Neural progenitor cell (in vitro differentiated cells): ENCODE data around the gene KANK2. TPM values are rescaled to one million over a fixed set of nuclear protein-coding genes. Genes with fewer than 3 reads are reported as not detected.

Source experiments
- DNase-seq: peaks from one replicate; pipeline ENCODE4 v3.0.0-alpha.2; 2016; ENCODE audit warnings: low spot score
- H2AFZ ChIP-seq: fragments of 200-600 bp; sonication (generic); replicated peaks from 2 replicates; pipeline ENCODE4 v1.6.1; 2016; ENCODE audit warnings: antibody characterized with exemption
- H3F3A ChIP-seq: fragments of 200-600 bp; sonication (generic); 2 replicates; pipeline ENCODE4 v1.6.1; 2016; ENCODE audit warnings: antibody characterized with exemption, low read depth
- H3K27ac ChIP-seq: fragments of 200-600 bp; sonication (generic); 2 replicates; pipeline ENCODE4 v1.5.1; 2016; ENCODE audit warnings: mild to moderate bottlenecking
- H3K27me3 ChIP-seq: fragments of 200-600 bp; sonication (generic); 2 replicates; pipeline ENCODE4 v1.6.1; 2016; ENCODE audit warnings: mild to moderate bottlenecking, moderate library complexity
- H3K36me3 ChIP-seq: fragments of 200-600 bp; sonication (generic); 2 replicates; pipeline ENCODE4 v1.5.1; 2016
- H3K4me1 ChIP-seq: fragments of 200-600 bp; sonication (generic); 2 replicates; pipeline ENCODE4 v1.6.1; 2016; ENCODE audit warnings: mixed run types
- H3K4me2 ChIP-seq: fragments of 200-600 bp; sonication (generic); 2 replicates; pipeline ENCODE4 v1.6.1; 2016
- H3K4me3 ChIP-seq: fragments of 200-600 bp; sonication (generic); 2 replicates; pipeline ENCODE4 v1.5.1; 2016
- H3K79me2 ChIP-seq: fragments of 200-600 bp; sonication (generic); 2 replicates; pipeline ENCODE4 v1.6.1; 2016; ENCODE audit warnings: low read depth
- H3K9ac ChIP-seq: fragments of 200-600 bp; sonication (generic); 2 replicates; pipeline ENCODE4 v1.6.1; 2016
- H3K9me3 ChIP-seq: fragments of 200-600 bp; sonication (generic); 2 replicates; pipeline ENCODE4 v1.5.1; 2016; ENCODE audit warnings: low read depth
- H4K20me1 ChIP-seq: fragments of 200-600 bp; sonication (generic); 2 replicates; pipeline ENCODE4 v1.6.1; 2016; ENCODE audit warnings: low read depth
- H3K27ac Mint-ChIP-seq: 3 replicates; pipeline ENCODE4 v1.8.0; 2021; ENCODE audit warnings: mixed read lengths
- H3K27me3 Mint-ChIP-seq: 2 replicates; pipeline ENCODE4 v1.8.0; 2022; ENCODE audit warnings: low read depth, mild to moderate bottlenecking, inconsistent platforms, moderate library complexity, mixed read lengths; ENCODE audit not compliant: insufficient read depth
- H3K36me3 Mint-ChIP-seq: 3 replicates; pipeline ENCODE4 v1.8.0; 2021; ENCODE audit warnings: mixed read lengths
- H3K4me1 Mint-ChIP-seq: 3 replicates; pipeline ENCODE4 v1.8.0; 2021; ENCODE audit warnings: mixed read lengths
- H3K4me3 Mint-ChIP-seq: 3 replicates; pipeline ENCODE4 v1.8.0; 2021; ENCODE audit warnings: mild to moderate bottlenecking, moderate library complexity, mixed read lengths
- H3K9me3 Mint-ChIP-seq: 3 replicates; pipeline ENCODE4 v1.8.0; 2020; ENCODE audit warnings: mixed read lengths
- EZH2 ChIP-seq: fragments of 200-600 bp; sonication (generic); IDR thresholded peaks from 2 replicates; pipeline ENCODE4 v1.6.1; 2017; ENCODE audit warnings: antibody characterized with exemption, mild to moderate bottlenecking, moderate library complexity
- EZH2phosphoT487 ChIP-seq: fragments of 200-600 bp; sonication (generic); IDR thresholded peaks from 2 replicates; pipeline ENCODE4 v1.6.1; 2017; ENCODE audit warnings: antibody characterized with exemption
- total RNA-seq: library from RNA; depleted of rRNA; stranded (reverse); fragments of >200 nt; gene quantifications from 2 replicates; pipeline ENCODE4 v1.2.3, GENCODE V29; 2015; ENCODE audit warnings: low replicate concordance
- TF ChIP-seq, protein P1 (sequence below): fragments of 200-600 bp; sonication (generic); IDR thresholded peaks from 2 replicates; pipeline ENCODE4 v1.5.1; 2017; ENCODE audit warnings: antibody characterized with exemption, mild to moderate bottlenecking

KANK2 gene
- total RNA-seq, 1 donor from 2014 or later, result 17.5 TPM

DNA sequence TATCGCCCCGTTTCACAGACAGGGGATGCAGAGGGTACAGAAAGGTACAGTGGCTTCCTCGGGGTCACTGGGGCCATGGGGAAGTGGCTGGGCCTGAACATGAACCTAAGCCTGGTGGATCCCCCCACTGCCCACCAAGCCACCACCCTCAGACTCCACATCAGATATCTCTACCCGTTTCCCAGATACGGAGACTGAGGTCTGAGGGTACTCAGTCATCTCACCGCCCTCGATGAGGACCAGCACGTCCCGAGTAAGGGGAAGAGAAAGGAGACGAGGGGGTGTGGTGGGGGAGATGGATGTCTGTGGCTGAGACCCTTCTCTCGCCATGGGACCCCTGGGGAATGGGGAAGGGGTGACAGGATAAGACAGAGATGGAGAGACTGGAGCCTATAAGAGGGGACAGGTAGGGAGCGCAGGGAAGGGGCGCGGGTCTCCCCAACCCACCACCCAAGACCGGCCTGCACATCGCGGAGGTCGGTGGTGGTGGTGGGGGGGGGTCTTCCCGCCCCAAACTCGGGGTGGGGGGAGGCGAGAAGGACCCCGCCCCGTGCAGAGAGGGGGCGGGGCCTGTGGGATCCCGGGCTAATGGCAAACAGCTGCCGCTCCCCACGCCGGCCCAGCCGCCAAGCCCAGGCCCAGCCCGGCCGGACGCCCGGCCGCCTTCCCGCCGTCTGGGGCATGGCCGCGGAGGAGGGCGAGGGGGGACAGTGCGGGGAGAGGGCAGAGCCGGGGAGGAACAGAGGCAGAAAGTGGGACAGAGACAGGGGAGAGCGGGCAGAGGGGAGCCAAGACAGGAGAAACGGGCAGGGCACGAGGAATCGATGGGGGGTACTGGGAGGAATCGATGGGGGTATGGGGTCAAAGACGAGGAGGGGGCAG, 698 bp downstream of the KANK2 start:
- Histone ChIP-seq H3K4me3 (peak overlapping the region; percentile 94), H2AFZ (peak overlapping the region; percentile 1), H3K79me2 (no peaks in the 10 kb centered on the region), H3K36me3 (no peaks in the 10 kb centered on the region), H3K4me1 (no peaks in the 10 kb centered on the region), H3K4me2 (peak overlapping the region; percentile 88), H3K9ac (no peak overlapping the region), H3K27me3 (no peaks in the 10 kb centered on the region), H3K9me3 (no peaks in the 10 kb centered on the region), H3F3A (peaks cover 19% of the 10 kb centered on the region), H3K27ac (no peak overlapping the region), H4K20me1 (peaks cover 6% of the 10 kb centered on the region)
- peak overlapping the region; percentile 88 for H3K4me3 Mint-ChIP-seq
- peaks cover 10% of the 10 kb centered on the region for H3K27me3 Mint-ChIP-seq
- no peaks in the 10 kb centered on the region for H3K9me3 Mint-ChIP-seq
- H3K36me3 Mint-ChIP-seq, result no peaks in the 10 kb centered on the region
- no peak for TF ChIP-seq EZH2
- peak; percentile 1 for TF ChIP-seq EZH2phosphoT487
- peaks cover 5% of the 10 kb centered on the region for H3K4me1 Mint-ChIP-seq
- peak; percentile 57 for DNase-seq
- H3K27ac Mint-ChIP-seq, result no peak overlapping the region

DNA sequence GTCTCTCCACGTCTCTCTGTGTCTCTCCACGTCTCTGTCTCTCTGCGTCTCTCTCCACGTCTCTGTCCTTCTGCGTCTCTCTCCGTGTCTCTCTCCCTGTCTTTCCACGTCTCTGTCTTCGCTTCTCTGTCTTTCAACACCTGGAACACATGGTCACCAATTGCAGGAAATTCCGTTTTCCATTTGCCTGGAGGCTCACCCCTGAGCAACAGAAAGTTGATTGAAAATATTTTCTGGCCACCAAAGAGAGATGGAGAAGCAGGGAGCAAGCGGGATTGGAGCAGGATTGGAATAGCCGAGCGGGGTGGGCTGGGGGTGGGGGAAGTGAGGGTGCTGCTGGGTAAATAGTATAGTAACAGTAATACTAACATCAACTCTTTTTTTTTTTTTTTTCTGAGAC, 1.7 kb downstream of the KANK2 start:
- H3K27me3 ChIP-seq, result no peaks in the 10 kb centered on the region
- Mint-ChIP-seq H3K4me1 (peaks cover 5% of the 10 kb centered on the region), H3K27ac (no peak overlapping the region), H3K36me3 (no peaks in the 10 kb centered on the region), H3K4me3 (peak overlapping the region; percentile 13), H3K9me3 (no peaks in the 10 kb centered on the region), H3K27me3 (peaks cover 10% of the 10 kb centered on the region)
- H4K20me1 ChIP-seq, result peaks cover 6% of the 10 kb centered on the region
- no peaks in the 10 kb centered on the region for H3K9me3 ChIP-seq
- H3K4me1 ChIP-seq, result no peaks in the 10 kb centered on the region
- no peak overlapping the region for H2AFZ ChIP-seq
- peaks cover 19% of the 10 kb centered on the region for H3F3A ChIP-seq
- H3K27ac ChIP-seq, result no peak overlapping the region
- H3K9ac ChIP-seq, result no peak overlapping the region
- DNase-seq, result no peak
- no peak overlapping the region for H3K4me2 ChIP-seq
- H3K4me3 ChIP-seq, result no peak overlapping the region
- TF ChIP-seq EZH2phosphoT487, result no peak
- no peak for TF ChIP-seq EZH2
- TF ChIP-seq, protein P1, sequence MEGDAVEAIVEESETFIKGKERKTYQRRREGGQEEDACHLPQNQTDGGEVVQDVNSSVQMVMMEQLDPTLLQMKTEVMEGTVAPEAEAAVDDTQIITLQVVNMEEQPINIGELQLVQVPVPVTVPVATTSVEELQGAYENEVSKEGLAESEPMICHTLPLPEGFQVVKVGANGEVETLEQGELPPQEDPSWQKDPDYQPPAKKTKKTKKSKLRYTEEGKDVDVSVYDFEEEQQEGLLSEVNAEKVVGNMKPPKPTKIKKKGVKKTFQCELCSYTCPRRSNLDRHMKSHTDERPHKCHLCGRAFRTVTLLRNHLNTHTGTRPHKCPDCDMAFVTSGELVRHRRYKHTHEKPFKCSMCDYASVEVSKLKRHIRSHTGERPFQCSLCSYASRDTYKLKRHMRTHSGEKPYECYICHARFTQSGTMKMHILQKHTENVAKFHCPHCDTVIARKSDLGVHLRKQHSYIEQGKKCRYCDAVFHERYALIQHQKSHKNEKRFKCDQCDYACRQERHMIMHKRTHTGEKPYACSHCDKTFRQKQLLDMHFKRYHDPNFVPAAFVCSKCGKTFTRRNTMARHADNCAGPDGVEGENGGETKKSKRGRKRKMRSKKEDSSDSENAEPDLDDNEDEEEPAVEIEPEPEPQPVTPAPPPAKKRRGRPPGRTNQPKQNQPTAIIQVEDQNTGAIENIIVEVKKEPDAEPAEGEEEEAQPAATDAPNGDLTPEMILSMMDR, result no peak
- H3K36me3 ChIP-seq, result no peaks in the 10 kb centered on the region
- no peaks in the 10 kb centered on the region for H3K79me2 ChIP-seq

DNA sequence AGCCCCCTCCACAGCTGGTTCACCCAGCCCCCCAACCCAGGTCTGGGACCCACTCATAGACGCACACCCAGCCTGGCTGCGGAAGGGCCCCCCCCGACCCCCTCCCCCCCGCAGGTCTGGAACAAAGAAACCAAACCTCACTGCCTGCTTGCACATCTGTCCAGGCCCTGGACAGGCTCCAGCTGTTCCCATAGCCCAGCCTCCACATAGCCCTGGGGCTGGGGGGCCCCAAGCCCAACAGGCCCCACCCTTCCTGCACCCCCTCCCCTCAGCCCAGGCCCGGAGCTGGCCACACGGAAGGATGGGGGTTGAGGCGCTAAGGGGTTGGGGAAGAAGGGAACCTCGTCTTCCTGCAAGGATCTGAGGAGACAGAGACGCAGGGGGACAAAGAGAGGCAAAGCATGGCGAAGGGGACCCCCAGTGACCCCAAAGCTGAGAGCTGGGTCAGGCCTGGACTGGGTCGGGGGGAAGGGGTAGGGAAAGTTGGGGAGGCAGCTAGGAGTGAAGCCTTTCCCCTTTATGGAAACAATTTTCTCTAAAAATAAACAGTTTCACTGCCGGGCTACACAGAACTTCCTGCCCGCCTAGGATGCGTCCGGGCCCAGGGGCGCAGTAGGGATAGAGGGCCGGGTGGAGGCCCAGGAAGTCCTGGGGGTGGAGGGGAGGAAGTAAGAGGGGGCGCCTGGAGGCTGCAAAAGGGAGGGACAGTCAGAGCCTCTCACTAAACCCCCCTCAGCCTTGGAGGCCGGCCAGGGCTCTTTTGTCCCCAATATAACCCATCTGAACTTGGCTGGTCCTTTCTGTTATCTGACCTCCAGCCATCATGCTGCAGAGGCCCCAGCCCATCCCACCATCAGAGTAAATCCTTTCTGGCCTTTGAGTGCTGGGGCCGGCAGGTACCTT, 2.4 kb downstream of the KANK2 start:
- Histone ChIP-seq H3K36me3 (no peaks in the 10 kb centered on the region), H3K9ac (no peak overlapping the region), H3K79me2 (no peaks in the 10 kb centered on the region), H2AFZ (no peak overlapping the region), H3K27ac (no peak overlapping the region), H3K4me1 (no peaks in the 10 kb centered on the region), H3K9me3 (no peaks in the 10 kb centered on the region), H3K4me3 (no peak overlapping the region), H4K20me1 (peaks cover 6% of the 10 kb centered on the region), H3K27me3 (no peaks in the 10 kb centered on the region), H3F3A (peaks cover 19% of the 10 kb centered on the region), H3K4me2 (no peak overlapping the region)
- H3K36me3 Mint-ChIP-seq, result no peaks in the 10 kb centered on the region
- peaks cover 10% of the 10 kb centered on the region for H3K27me3 Mint-ChIP-seq
- DNase-seq, result no peak
- peaks cover 5% of the 10 kb centered on the region for H3K4me1 Mint-ChIP-seq
- TF ChIP-seq, protein P1, result no peak
- TF ChIP-seq EZH2phosphoT487 (no peak), EZH2 (no peak)
- no peak overlapping the region for H3K4me3 Mint-ChIP-seq
- H3K27ac Mint-ChIP-seq, result no peak overlapping the region
- no peaks in the 10 kb centered on the region for H3K9me3 Mint-ChIP-seq
